HepG2 (cell line): ENCODE measurements around the gene PCLO. TPM values are rescaled to one million over a fixed set of nuclear protein-coding genes. Genes with fewer than 3 reads are reported as not detected.

ENCODE experiments used
- ATAC-seq: fragments of 200-7000 bp; cut with Tn5 transposase; 3 replicates; pipeline ENCODE4 v1.9.1; 2020; ENCODE audit warnings: mild to moderate bottlenecking, moderate library complexity
- BruUV-seq: library from RNA; stranded (reverse); fragments of 400-500 nt; replicated peaks from 2 replicates; lab custom pipeline; 2021; lab: Mats Ljungman, UMichigan
- CTCF ChIA-PET: fragments of 300-600 bp; formaldehyde crosslinking; extraction: SDS; loops from one replicate; lab custom pipeline; 2021; ENCODE audit warnings: low total read pairs, inconsistent platforms, low intra/inter-chr PET ratio; lab: Yijun Ruan, JAX
- POLR2A ChIA-PET: fragments of 350-600 bp; sonication (Branson Sonifier 250); formaldehyde crosslinking; loops from one replicate; lab custom pipeline; 2020; ENCODE audit warnings: antibody characterized with exemption, inconsistent platforms; lab: Yijun Ruan, JAX
- DNase-seq: peaks from one replicate; pipeline ENCODE4 v3.0.0-alpha.2; 2015; ENCODE audit warnings: low spot score
- FAIRE-seq: peaks from 3 replicates; lab custom pipeline; 2011; peaks lifted over from hg19 to GRCh38; lab: Jason Lieb, UNC
- H2AFZ ChIP-seq: one replicate; pipeline ENCODE4 v1.6.1; 2011; ENCODE audit warnings: low read length, inconsistent platforms
- H3K27ac ChIP-seq: fragments of 300-600 bp; 3 replicates; pipeline ENCODE4 v1.8.0; 2011; ENCODE audit warnings: mixed run types, mild to moderate bottlenecking, mixed read lengths, low read length, inconsistent platforms; ENCODE audit not compliant: insufficient read depth; ENCODE audit errors: extremely low read length
- H3K27me3 ChIP-seq, 2 experiments: fragments of 200-600 bp in 1 of 2; 2 replicates in 1 of 2; 3 replicates in 1 of 2; pipeline versions ENCODE4 v1.6.0 to v1.8.0; 2011; ENCODE audit warnings: low read length in 2 of 2, mild to moderate bottlenecking in 2 of 2, moderate library complexity in 2 of 2, inconsistent platforms in 1 of 2; ENCODE audit not compliant: insufficient read depth in 2 of 2, control insufficient read depth in 1 of 2
- H3K36me3 ChIP-seq, 2 experiments: fragments of 200-600 bp in 1 of 2; replicated peaks in 1 of 2; 2 replicates in 1 of 2; 3 replicates in 1 of 2; pipeline versions ENCODE4 v1.5.1 to v1.8.0; 2011; ENCODE audit warnings: low read length in 2 of 2, inconsistent platforms in 1 of 2; ENCODE audit not compliant: insufficient read depth in 2 of 2, control insufficient read depth in 1 of 2
- H3K4me1 ChIP-seq: 2 replicates; pipeline ENCODE4 v1.5.1; 2012; ENCODE audit warnings: low read length, inconsistent platforms; ENCODE audit not compliant: insufficient read depth
- H3K4me2 ChIP-seq: 2 replicates; pipeline ENCODE4 v1.6.0; 2011; ENCODE audit warnings: low read depth, low read length, inconsistent platforms
- H3K4me3 ChIP-seq, 3 experiments: fragments of 200-600 bp in 1 of 3; sonication (generic), shearing (Covaris generic) in 1 of 3; replicated peaks in 1 of 3; 2 replicates each; pipeline ENCODE4 v1.5.1; 2011 to 2016; ENCODE audit warnings: low read length in 3 of 3, inconsistent platforms in 2 of 3, low read depth in 2 of 3, mild to moderate bottlenecking in 2 of 3, control low read depth in 1 of 3, mixed read lengths in 1 of 3; ENCODE audit not compliant: insufficient read depth in 1 of 3
- H3K79me2 ChIP-seq: one replicate; pipeline ENCODE4 v1.6.1; 2011; ENCODE audit warnings: low read length, inconsistent platforms; ENCODE audit not compliant: insufficient read depth
- H3K9ac ChIP-seq: 2 replicates; pipeline ENCODE4 v1.6.0; 2011; ENCODE audit warnings: mild to moderate bottlenecking, low read depth, low read length, inconsistent platforms; ENCODE audit not compliant: insufficient read depth
- H3K9me3 ChIP-seq: 2 replicates; pipeline ENCODE4 v1.5.1; 2012; ENCODE audit warnings: mild to moderate bottlenecking, low read length
- H4K20me1 ChIP-seq: 2 replicates; pipeline ENCODE4 v1.6.0; 2011; ENCODE audit warnings: inconsistent platforms, mild to moderate bottlenecking, low read length, moderate library complexity; ENCODE audit not compliant: insufficient read depth
- ARNTL ChIP-seq: sonication (generic); formaldehyde crosslinking; IDR thresholded peaks from 2 replicates; pipeline ENCODE4 v1.4.0; 2020; ENCODE audit warnings: mild to moderate bottlenecking, missing genetic modification reagents
- IKZF5 ChIP-seq: IDR thresholded peaks from 2 replicates; pipeline ENCODE4 v1.6.1; 2018; ENCODE audit warnings: missing genetic modification reagents, mild to moderate bottlenecking, missing compliant biosample characterization
- MAFF ChIP-seq: IDR thresholded peaks from 2 replicates; pipeline ENCODE4 v1.6.1; 2011; ENCODE audit warnings: low read depth, low read length, improper control_type of control experiment
- MAFK ChIP-seq, 2 experiments: IDR thresholded peaks in 1 of 2; conservative IDR thresholded peaks in 1 of 2; 2 replicates each; pipeline ENCODE4 v1.6.1; 2011; ENCODE audit warnings: improper control_type of control experiment in 2 of 2, low read length in 2 of 2
- MIER2 ChIP-seq: IDR thresholded peaks from 2 replicates; pipeline ENCODE4 v1.6.1; 2016; ENCODE audit warnings: missing biosample characterization, missing genetic modification reagents
- MIER3 ChIP-seq: IDR thresholded peaks from 2 replicates; pipeline ENCODE4 v1.6.1; 2016; ENCODE audit warnings: missing compliant biosample characterization, borderline replicate concordance
- MLXIP ChIP-seq: sonication (generic); formaldehyde crosslinking; IDR thresholded peaks from 2 replicates; pipeline ENCODE4 v1.9.0; 2021; ENCODE audit warnings: missing genetic modification reagents, borderline replicate concordance
- NCOA5 ChIP-seq: sonication (generic); formaldehyde crosslinking; IDR thresholded peaks from 2 replicates; pipeline ENCODE4 v1.4.0; 2020; ENCODE audit warnings: missing genetic modification reagents
- PAF1 ChIP-seq: IDR thresholded peaks from 2 replicates; pipeline ENCODE4 v1.6.1; 2016; ENCODE audit warnings: missing genetic modification reagents, missing compliant biosample characterization
- SNAPC5 ChIP-seq: sonication (generic); formaldehyde crosslinking; IDR thresholded peaks from 2 replicates; pipeline ENCODE4 v1.8.1; 2023; ENCODE audit warnings: mild to moderate bottlenecking, missing genetic modification reagents, borderline replicate concordance
- ZNF234 ChIP-seq: sonication (generic); formaldehyde crosslinking; conservative IDR thresholded peaks from 2 replicates; pipeline ENCODE4 v1.5.1; 2020; ENCODE audit warnings: mild to moderate bottlenecking, missing genetic modification reagents
- ZNF280D ChIP-seq: sonication (generic); formaldehyde crosslinking; IDR thresholded peaks from 2 replicates; pipeline ENCODE4 v1.5.1; 2020; ENCODE audit warnings: mild to moderate bottlenecking, missing genetic modification reagents
- ZNF3 ChIP-seq: IDR thresholded peaks from 2 replicates; pipeline ENCODE4 v1.7.0; 2017; ENCODE audit warnings: inconsistent platforms
- ZNF746 ChIP-seq: sonication (generic); formaldehyde crosslinking; IDR thresholded peaks from 2 replicates; pipeline ENCODE4 v1.8.0; 2022; ENCODE audit warnings: mild to moderate bottlenecking, missing genetic modification reagents
- WGBS: methylation state at CpG from one replicate; pipeline ENCODE4 v1.1.6; 2017; ENCODE audit warnings: low lambda C conversion rate; 5-methylcytosine and 5-hydroxymethylcytosine counted together
- in situ Hi-C: cut with HindIII; loops from 2 replicates; pipeline ENCODE4 v1.10.0; 2017; ENCODE audit warnings: low pct_unique_long_range_greater_than_20kb; ENCODE audit not compliant: extremely low pct_ligation_motif_present
- intact Hi-C: fragments of 100-400 bp; cut with micrococcal nuclease; formaldehyde crosslinking; loops from one replicate; pipeline ENCODE4 v1.10.0; 2022; ENCODE audit not compliant: unreplicated experiment
- polyA plus RNA-seq, 8 experiments: library from polyadenylated mRNA; depleted of rRNA in 3 of 8; stranded (reverse) in 7 of 8; unstranded in 1 of 8; fragments of >200 nt; fragmentation: Illumina TruSeq in 4 of 8; extraction: Trizol in 4 of 8; gene quantifications; 2 replicates each; pipeline versions ENCODE4 v1.2.1 to v1.2.3, GENCODE V29; 2011 to 2016; ENCODE audit warnings: low read depth in 4 of 8, missing spikeins in 1 of 8, mixed read lengths in 1 of 8; ENCODE audit not compliant: insufficient read depth in 1 of 8
- total RNA-seq, 5 experiments: library from RNA; depleted of rRNA; stranded (reverse); fragments of >200 nt; fragmentation: Illumina TruSeq; extraction: Trizol; gene quantifications; 2 replicates each; pipeline ENCODE4 v1.2.3, GENCODE V29; 2016; ENCODE audit warnings: low read depth in 1 of 5

PCLO gene
- total and polyA plus RNA-seq, 2 of the 13 experiments (the other 11 are each of a cell fraction or from before 2014, with no cell fraction given), result 0.07 to 0.29 TPM

- POLR2A ChIA-PET, result no interaction called here
These were observed 107.5 kb downstream of the PCLO start for GRCh38 chr7:83055197-83055596.

GRCh38 chr7:83054472-83054871 is 108.2 kb downstream of the PCLO start:
- intact Hi-C loops, result no loop called here
- ATAC-seq (no peak), FAIRE-seq (no peak), DNase-seq (no peak)
- no peak overlapping the region for H2AFZ ChIP-seq
- in situ Hi-C loops, result no loop called here
- no peak overlapping the region for H3K4me3 ChIP-seq
- H3K4me1 ChIP-seq, result no peaks in the 10 kb centered on the region
- H3K79me2 ChIP-seq, result no peaks in the 10 kb centered on the region
- H3K9ac ChIP-seq, result no peak overlapping the region
- H3K4me2 ChIP-seq, result no peak overlapping the region
- H4K20me1 ChIP-seq, result no peaks in the 10 kb centered on the region
- CTCF ChIA-PET, result no interaction called here
- H3K27me3 ChIP-seq, result no peaks in the 10 kb centered on the region
- H3K36me3 ChIP-seq, result no peaks in the 10 kb centered on the region
- H3K27ac ChIP-seq, result no peak overlapping the region
- H3K9me3 ChIP-seq, result no peaks in the 10 kb centered on the region
- WGBS, result 3% methylated on average over 1 of the region's 1 CpG
- no TSS peak for BruUV-seq
- POLR2A ChIA-PET, result no interaction called here
- no peak for TF ChIP-seq MLXIP
- no peak for TF ChIP-seq ZNF3 (CRISPR knock-in tag)
- TF ChIP-seq MIER2 (CRISPR knock-in tag), result no peak
- TF ChIP-seq ZNF746, result no peak
- TF ChIP-seq ZNF234 (CRISPR knock-in tag), result no peak
- TF ChIP-seq MIER3, result no peak
- no peak for TF ChIP-seq SNAPC5 (CRISPR knock-in tag)
- no peak for TF ChIP-seq IKZF5 (CRISPR knock-in tag)
- no peak for TF ChIP-seq ARNTL (CRISPR knock-in tag)
- no peak for TF ChIP-seq ZNF280D (CRISPR knock-in tag)
- TF ChIP-seq NCOA5, result no peak

More at GRCh38 chr7:83055197-83055596, 107.5 kb downstream of the PCLO start:
- ATAC-seq (no peak), DNase-seq (no peak), FAIRE-seq (no peak)
- no peak overlapping the region for H2AFZ ChIP-seq
- no peaks in the 10 kb centered on the region for H3K9me3 ChIP-seq
- in situ Hi-C loops, result no loop called here
- no peak overlapping the region for H3K9ac ChIP-seq
- no peak overlapping the region for H3K4me3 ChIP-seq
- no peaks in the 10 kb centered on the region for H3K79me2 ChIP-seq
- no peak overlapping the region for H3K4me2 ChIP-seq
- WGBS, result 0% methylated on average over 2 of the region's 2 CpGs
- BruUV-seq, result no TSS peak
- CTCF ChIA-PET, result no interaction called here
- H4K20me1 ChIP-seq, result no peaks in the 10 kb centered on the region
- no peak overlapping the region for H3K27ac ChIP-seq
- TF ChIP-seq MAFF (peak; percentile 55; the same call in 1 of the 2 replicates), MAFK (conservative IDR thresholded peaks at IDR 0.05 in 1 of 2, IDR thresholded peaks at IDR 0.05 in 1 of 2; ENCODE audit: low read length in 2 of 2) (peak; percentile 28 to 74; a peak in 2 of 4 replicates), PAF1 (CRISPR knock-in tag) (no peak)
- H3K27me3 ChIP-seq, result no peaks in the 10 kb centered on the region
- no peaks in the 10 kb centered on the region for H3K4me1 ChIP-seq
- no peaks in the 10 kb centered on the region for H3K36me3 ChIP-seq
- intact Hi-C loops, result no loop called here
